GM18520 (cell line): ENCODE measurements around the gene POR.
"Not testable (repeated sequence)": the region's sequence is repeated elsewhere in the genome, so short reads cannot be mapped to it uniquely, and the experiment has no call there.

Source experiments
- ATAC-seq: cut with Tn5 transposase; IDR thresholded peaks from one replicate; pipeline ENCODE4 v1.9.1; 2021; ENCODE audit not compliant: unreplicated experiment

POR gene

DNA sequence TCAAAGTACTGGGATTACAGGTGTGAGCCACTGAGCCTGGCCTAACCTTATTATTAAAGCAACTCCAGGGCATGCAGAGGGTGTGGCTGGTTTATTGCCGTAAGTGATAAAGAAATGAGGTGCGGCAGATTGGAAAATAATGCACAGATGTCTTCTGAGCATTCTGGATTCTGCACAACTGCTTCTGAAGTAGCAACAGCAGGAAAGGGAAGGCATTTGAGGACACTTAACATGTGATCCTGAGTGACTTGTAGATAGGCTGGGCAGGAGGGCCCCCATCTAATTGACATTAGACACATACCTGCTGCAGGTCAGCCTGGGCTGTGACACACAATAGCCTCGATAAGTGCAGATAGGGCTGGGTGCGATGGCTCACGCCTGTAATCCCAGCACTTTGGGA lies 30.5 kb upstream of the POR start:
- no peak for ATAC-seq

DNA sequence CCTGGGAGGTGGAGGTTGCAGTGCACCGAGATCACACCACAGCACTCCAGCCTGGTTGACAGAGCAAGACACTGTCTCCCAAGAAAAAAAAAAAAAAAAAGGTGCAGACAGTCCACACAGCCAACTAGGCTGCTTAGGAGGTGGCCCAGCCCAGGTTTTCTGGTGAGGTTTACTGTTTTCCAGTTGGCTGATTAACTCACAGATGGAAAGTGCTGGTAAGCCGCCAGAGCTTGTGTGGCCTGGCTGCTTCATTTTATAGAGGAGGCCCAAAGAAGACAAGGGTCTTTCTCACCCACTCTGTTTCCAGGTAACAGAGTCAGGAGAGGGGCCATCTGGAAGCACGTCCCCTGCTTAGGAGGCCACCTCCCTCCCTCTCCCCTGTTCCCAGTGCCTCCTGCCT lies 29.9 kb upstream of the POR start:
- ATAC-seq: no peak

DNA sequence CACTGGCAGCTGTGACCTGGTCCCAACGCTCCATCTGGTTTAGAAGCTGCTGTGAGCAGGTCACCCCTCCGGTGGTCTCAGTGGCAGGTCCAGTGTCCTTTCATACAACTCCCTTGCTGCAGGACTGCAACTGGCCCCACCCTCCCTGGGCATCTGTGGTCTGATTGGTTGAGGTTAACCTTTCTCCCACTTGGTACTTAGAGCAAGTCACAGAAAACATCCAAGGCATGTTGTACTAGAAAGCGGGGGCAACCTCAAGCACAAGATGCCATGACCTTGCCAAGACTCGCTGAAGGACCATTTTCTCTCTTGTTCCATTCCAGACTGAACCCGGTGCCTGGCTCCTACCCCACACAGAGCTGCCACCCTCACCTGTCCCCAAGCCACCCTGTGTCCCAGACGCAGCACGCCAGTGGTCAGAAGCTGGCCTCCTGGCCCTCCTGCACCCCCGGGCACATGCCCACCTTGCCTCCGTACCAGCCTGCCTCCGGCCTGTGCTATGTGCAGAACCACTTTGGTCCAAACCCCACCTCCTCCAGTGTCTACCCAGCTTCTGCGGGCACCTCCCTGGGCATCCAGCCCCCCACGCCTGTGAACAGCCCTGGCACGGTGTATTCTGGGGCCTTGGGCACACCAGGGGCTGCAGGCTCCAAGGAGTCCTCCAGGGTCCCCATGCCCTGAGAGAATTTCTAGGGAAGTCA lies 27.1 kb upstream of the POR start:
- ATAC-seq: no peak

DNA sequence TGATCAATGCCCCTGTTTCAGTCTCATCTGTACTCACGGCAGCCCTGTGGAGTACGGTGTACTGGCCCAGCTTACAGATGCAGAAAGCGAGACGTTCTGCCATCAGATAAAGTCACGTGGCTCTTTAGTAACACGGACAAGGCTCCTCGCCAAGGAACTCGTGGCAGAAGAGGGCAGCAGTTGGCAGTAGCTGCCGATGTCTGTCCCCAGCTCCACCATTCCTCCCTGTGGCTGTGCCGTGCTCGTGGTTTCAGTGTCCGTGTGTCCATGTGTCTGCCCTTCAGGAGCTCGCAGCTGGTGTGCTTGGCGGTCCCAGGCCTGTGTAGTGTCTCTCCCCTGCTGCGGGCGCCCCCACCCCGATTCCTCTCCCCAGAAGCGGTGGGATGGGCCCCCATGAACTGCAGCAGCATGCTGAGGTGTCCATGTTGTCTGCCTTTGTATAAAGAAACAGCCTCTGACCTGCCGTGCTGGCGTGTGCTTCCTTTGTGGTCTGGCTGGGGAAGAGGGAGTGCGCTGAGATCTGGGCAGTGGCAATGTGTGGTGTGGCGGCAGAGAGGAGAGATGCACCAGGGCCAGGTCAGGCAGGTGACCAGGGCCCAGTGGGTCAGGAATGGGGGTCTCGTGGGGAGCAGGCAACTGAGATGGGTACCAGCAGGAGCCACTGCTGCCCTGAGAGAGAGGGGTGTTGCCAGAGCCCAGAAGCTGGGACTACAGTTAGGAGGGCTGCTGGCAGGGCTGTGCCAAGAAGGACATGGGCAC lies 26.3 kb upstream of the POR start:
- ATAC-seq: no peak

DNA sequence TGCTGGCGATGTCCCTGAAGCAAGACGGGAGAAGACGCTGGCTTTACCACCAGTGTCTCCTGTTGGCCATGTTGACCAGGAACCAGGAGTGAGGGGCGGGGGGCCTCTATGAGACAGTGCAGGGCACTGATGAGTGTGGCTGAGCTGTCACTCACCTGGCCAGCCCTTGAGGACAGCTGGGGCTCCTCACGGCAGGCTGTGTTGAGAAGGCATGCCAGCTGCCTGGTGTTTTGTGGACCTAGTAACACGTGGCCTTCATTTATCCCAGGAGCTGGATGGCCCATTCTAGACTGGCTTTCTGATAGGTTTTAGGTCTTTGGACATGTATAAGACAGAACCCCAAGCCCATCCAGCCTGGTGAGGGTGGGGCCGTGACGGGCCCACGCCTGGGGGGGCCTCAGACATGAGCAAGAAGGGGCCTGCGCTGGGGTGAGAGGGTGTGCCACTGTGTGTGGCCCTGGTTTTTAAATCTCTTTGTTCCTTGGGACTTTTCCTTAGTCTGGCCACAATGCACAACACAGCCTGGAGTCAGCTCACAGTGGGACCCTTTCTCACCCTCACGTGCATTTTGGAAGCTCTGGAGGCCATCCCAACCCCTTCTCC lies 25.6 kb upstream of the POR start:
- ATAC-seq: no peak

DNA sequence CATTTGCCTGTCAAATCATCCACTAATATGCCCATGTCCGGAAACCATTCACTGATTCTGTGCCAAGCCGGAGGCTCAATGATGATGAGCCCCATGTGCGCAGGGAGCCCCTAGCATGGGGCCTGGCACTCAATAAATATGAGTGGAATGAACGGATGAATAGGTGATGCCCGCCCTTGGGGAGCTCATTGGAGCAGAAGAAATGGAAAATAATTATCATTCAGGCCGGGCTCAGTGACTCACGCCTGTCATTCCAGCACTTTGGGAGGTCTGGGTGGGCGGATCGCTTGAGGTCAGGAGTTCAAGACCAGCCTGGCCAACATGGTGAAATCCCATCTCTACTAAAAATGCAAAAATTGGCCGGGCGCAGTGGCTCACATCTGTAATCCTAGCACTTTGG lies 25.1 kb upstream of the POR start:
- no peak for ATAC-seq

DNA sequence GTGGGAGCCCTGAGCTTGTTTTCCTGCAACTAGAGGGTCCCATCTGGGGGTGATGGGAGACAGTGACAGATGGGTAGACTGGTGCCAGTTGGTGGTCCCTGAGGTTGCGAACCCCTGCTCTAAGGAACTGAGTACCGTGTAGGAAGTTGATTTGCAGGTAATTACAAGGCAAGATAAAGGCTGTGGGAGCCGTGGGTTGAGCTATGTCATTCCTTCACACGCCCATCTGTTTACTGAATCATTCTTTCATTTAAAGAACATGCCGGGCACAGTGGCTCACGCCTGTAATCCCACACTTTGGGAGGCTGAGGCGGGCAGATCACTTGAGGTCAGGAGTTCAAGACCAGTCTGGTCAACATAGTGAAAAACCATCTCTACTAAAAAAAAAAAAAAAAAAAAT lies 23.7 kb upstream of the POR start:
- ATAC-seq: not testable (repeated sequence)

DNA sequence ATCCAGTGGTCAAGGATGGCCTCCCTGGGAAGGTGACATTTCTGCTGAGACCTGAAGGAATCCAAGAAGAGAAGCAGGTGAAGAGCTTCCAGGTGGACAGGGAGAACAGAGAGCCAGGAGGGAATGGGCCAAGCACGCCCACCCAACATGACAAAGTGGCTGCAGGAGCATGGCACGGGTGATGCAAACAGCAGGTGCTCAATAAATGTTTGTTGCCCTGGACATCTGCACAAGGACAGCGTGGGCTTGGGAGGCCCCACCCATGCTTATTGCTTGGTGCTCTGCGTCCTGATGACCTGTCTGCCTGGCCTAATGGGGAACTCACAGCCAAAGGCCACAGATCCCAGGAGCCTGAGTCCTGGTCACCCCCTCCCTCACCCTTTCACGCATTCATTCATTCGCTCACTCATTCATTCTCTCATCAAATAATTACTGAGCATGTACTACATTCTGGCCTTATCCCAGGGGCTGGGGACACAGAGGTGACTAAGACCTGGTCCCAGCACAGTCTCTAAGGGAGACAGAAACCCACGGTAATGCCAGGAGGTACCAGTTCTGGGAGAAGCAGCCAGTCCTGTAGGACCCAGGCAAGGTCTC lies 23.0 kb upstream of the POR start:
- no peak for ATAC-seq

DNA sequence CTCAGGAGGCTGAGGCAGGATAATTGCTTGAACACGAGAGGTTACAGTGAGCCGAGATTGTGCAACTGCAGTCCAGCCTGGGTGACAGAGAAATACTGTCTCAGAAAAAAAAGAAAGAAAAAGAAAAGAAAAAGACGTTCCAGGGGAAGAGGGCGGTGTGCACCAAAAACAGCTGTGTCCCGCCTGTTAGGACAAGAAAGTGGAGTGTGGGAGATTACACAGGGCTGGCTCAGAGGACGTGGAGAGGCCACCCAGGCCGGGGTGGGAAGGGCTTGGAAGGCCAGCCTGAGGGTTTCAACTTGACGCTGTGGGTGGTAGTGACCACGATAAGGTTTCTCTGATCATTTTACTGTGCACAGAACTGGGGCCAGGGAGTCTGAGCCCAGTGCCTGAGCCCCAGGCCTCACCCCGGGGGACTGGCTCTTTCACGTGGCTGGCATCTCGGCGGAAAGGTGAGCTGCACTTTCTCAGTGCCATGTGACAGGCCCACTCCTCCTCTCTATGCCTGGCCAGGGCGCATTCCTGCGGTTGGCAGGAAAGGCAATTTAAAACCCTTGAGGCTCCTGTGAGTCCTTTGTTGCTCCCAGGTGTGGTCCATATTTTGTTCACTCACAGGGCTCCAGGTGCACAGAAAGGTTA lies 22.2 kb upstream of the POR start:
- no peak for ATAC-seq

DNA sequence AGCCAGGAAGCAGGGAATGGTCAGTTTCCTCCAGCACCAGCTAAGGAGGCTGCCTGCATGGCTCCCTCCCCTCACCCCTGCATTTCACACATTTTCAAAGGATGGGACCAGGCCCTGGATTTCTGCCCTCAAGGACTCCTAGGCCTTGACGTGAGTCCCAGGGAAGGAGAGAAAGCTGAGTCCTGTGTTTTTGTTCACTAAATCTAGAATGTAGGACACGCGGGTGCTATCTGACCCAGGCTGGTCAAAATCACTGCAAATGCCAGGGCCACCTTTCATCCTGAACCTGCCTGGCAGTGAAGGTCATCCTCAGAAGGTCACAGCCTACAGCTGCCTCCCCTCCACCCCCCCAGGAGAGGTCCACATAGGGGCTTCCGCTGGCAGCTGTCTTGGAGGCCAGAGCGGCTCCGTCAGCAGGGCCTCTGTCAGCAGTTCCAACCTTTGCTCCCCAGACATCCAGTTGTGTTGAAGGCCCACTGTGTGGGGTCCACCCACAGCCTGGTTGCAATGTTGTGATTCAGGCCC lies 18.1 kb upstream of the POR start:
- ATAC-seq: no peak

DNA sequence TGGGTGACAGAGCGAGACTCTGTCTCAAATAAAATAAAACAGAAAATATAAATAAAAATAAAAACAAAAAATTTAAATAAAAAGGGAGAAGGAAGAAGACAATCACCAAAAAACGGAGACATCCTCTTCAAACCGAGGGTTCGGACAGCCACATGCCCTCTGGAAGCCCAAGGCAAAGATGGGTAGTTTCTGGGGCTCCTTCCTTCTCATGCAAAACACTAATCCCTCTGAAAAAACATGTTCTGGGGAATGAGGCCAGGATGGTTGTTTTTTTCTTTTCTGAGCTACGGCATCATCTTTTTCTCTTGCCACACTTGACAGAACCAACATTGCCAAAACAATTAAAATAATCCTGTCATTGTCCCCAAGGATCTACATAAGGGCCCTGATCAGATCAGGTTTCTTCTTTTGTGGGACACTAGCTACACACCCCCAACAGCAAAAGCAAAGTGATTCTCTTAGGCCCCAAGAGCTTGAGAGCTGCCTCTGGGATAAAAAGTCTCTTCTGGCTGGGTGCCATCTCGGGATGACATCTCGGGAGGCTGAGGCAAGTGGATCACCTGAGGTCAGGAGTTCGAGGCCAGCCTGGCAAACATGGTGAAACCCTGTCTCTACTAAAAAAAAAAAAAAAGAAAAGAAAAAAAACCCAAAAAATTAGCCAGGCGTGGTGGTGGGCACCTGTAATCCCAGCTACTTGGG lies 14.2 kb upstream of the POR start:
- ATAC-seq: no peak

DNA sequence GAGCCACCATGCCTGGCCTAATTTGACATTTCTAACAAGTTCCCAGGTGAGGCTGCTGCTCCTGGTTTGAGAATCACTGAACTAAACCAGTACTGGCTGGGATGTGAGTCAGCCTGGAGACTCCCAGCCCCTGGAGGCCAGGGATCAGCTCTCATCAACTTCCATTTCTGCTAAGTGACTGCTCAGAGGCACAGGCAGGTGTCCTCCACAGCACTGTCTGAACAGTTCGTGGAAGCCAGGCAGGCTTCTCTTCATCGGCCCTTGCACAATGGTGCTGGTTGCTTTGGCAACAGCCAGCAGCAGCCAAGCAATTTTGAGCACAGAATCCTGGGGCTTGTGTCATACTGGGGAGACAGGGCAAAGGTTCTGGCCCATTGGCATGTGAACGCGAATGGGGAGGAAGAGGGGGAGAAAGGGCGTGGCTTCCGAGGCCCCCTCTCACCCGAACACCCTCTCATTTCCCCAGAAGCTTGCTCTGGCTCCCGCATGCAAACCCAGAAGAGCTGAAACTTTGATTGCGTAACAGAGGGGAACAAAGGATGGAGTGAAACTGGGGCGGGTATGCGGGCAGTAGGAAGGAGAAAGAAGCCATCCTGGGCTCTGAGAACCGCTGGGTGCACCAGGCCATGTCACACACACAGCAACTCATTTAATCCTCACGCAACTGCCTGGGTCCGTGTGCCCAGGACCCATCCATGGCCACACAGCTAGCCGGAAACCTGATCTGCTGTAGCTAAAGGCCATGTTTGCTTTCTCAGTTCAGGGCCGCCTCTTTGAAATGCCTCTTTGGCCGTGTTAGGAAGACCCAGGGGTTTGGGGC lies 9.0 kb upstream of the POR start:
- no peak for ATAC-seq

DNA sequence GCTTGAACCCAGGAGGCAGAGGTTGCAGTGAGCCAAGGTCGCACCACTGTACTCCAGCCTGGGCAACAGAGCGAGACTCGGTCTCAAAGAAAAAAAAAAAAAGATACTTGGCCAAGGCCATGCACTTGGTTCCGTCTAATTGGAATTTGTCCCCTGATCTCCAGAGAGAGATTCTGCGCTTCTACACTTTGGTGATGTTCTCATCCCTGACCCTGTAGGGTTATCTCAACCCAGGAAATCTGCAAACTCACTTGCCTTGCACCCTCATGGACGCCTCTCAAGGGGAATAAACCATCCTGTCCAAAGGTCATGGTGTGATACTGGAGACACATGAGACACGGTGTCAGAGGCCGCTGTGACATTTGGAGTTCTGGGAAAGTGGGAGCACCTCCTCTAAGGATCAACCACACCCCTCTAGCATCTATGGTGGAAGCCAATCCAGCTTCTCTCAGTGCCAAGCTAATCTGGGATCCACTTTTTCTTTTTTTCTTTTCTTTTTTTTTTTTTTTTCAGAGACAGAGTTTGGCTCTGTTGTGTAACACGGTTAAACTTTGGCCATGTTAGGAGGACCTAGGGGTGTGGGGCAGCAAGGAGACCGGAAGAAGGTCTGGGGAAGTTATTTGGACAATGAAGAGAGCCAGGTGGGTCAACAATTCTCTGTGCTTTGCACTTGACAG lies 7.8 kb upstream of the POR start:
- ATAC-seq: no peak

DNA sequence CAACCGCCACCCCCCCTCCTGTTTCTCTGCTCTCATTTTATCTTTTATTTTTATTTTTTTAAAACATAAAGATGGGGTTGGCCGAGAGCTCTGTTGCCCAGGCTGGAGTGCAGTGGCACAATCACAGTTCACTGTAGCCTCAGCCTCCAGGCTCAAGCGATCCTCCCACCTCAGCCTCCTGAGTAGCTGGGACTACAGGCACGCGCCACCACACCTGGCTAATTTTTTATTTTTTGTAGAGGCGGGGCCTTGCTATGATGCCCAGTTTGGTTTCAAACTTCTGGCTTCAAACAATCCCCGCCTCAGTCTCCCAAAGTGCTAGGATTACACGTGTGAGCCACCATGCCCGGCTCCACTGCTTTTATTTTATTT lies 7.3 kb upstream of the POR start:
- not testable (repeated sequence) for ATAC-seq

DNA sequence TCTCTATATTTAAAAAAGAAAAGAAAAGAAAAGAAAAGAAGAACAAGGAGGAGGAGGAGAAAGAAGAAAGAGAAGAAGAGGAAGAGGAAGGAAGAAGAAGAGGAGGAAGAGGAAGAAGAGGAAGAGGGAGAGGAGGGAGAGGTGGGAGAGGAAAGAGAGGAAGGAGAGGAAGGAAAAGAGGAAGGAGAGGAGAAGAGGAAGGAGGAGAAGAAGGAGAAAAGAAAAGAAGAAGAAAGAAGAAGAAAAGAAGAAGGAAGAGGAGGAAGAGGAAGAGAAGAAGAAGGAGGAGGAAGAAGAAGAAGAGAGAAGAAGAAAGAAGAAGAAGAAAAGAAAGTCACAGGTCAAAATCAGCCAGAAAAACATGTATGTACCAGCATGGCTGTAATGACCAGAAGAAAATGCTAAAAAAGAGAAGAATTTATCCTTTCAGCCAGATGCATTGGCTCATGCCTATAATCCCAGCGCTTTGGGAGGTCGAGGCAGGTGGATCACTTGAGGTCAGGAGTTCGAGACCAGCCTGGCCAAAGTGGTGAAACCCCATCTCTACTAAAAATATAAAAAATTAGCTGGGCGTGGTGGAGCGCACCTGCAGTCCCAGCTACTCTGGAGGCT lies 5.3 kb upstream of the POR start:
- ATAC-seq: no peak

DNA sequence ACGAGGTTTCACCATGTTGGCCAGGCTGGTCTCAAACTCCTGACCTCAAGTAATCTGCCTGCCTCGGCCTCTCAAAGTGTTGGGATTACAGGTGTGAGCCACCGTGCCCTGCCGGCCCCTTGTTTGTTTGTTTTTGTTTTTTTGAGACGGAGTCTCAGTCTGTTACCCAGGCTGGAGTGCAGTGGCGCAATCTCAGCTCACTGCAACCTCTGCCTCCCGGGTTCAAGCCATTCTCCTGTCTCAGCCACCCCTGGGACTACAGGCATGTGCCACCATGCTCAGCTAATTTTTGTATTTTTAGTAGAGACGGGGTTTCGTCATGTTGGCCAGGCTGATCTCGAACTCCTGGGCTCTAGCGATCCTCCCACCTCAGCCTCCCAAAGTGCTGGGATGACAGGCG lies 3.8 kb upstream of the POR start:
- ATAC-seq: not testable (repeated sequence)

DNA sequence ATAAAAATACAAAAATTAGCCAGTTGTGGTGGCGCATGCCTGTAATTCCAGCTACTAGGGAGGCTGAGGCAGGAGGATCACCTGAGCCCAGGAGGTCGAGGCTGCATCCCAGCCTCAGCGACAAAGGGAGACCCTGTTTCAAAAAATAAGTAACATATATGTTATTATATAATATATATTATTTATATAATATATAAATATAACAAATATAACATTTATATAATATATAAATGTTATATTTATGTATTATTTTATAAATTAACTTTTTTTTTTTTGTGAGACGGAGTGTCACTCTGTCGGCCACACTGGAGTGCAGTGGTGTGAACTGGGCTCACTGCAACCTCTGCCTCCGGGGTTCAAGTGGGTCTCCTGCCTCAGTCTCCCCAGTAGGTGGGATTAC lies 1.5 kb upstream of the POR start:
- ATAC-seq: no peak

DNA sequence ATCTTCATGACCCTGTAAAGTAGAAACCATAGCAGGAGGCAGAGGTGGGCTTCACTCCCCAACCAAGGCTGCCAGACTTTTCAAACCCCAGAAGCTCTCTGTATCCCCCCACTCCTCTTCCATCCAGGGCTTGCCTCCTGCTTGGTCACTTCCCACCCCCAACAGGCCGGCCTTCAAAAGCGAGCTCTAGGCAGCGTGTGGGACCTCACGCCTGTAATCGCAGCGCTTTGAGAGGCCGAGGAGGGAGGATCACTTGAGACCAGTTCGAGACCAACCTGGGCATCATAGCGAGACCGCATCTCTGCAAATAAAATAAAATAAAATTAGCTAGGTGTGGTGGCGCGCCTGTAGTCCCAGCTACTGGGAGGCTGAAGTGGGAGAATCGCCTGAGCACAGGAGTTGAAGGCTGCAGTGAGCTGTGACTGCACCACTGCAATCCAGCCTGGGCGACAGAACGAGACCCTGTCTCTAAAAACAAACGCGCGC lies 743 bp upstream of the POR start:
- ATAC-seq: no peak
